HG03521 (cell line): Measurements from ENCODE around the gene SGK2.
"Not testable (repeated sequence)": the region's sequence is repeated elsewhere in the genome, so short reads cannot be mapped to it uniquely, and the experiment has no call there.

Experiments used
- ATAC-seq: cut with Tn5 transposase; IDR thresholded peaks from one replicate; pipeline ENCODE4 v1.9.1; 2021; ENCODE audit warnings: mild to moderate bottlenecking, moderate library complexity; ENCODE audit not compliant: unreplicated experiment

The SGK2 gene

DNA sequence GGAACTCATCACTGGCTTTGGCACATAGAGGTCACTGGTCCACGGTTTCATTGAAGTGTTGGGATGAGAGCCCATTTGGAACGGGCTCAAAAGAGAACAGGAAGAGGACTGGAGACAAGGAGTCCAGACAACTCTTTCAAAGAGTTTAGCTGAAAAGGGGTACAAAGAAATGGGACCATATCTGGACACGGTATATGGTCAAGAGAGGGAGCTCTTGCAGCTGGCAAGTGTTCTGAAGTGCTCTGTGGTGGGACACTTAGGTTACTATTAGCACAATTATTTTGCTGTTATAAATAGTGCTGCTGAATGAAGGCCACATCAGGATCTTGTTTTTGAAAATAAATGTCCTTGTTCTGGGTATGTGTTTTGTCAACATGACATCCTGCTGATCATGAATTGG is 4.6 kb downstream of the SGK2 start:
- no peak for ATAC-seq

- no peak for ATAC-seq
Measured at GRCh38 chr20:43563991-43564390, 5.2 kb downstream of the SGK2 start.

DNA sequence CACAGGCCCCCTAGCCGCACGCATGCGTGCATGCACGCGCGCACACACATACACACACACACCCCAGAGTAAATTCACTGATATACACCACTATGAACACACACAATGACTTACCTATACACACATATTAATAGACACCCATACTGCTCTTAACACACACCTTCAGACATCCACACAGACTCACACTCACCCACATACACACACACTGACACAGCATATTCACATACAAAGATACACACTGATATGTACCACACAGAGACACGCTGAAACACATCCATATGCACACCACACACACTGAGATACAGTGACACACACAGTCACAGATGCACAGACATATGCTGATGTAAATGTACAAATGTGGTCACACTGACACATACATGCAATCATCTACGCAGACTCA is 5.6 kb downstream of the SGK2 start:
- ATAC-seq = no peak

DNA sequence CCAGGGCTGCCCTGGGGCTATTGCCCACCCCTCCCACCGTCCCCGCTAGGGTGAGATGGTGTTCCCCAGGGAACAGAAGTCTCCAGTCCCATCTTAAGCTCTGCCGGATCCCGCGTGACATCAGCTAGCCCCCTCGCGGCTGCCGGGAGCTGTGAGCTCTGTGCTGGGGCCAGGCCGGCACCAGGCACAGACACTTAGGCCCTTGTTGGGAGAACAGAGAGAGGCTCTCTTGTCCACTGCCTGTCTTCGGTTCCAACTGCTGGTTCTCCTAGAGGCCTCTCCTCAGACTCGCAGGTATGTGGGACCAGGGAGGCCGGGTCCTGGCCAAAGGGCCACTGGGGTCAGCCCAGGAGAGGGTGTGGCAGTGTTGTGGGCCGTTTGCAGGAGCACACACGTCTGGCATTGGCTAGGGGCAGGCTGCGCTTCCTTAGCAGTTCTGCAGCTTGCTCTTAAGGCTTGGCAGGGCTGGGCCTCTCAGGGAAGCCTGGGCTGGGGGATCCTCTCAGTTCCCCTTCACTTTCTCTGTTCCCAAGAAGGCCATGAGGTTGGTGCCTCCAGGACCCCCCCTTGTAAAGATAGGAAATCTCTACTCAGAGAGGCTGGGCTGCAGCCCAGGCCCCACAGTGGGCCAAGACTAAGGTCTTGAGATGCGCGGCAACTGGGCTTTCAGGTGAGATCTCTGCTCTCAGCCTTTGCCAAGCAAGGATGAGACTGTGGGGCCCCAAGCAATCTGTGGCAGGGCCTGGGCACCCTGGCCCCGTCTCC is 6.3 kb downstream of the SGK2 start:
- ATAC-seq = no peak

DNA sequence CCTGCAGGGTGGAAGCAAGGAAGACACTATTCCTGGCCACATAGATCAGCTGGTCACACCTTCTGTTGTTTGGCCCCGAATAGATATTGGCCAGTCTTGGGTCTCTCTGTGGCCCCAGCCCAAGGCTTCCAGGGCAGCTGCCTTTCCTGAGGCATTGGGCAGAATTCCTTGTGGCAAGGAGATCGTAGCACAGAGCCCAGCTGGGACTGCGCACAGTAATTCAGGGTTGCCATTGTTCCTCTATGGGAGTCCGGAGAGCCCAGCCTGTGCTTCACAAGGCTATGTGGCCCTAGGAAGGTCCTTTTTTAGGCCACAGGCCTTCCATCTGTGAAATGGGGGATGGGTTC is 6.9 kb downstream of the SGK2 start:
- ATAC-seq = no peak

GRCh38 chr20:43567477-43567876 is 8.7 kb downstream of the SGK2 start:
- ATAC-seq = no peak

- no peak for ATAC-seq
Measured at GRCh38 chr20:43568706-43569105, 9.9 kb downstream of the SGK2 start.

GRCh38 chr20:43569282-43569681 is 10.5 kb downstream of the SGK2 start:
- no peak for ATAC-seq

DNA sequence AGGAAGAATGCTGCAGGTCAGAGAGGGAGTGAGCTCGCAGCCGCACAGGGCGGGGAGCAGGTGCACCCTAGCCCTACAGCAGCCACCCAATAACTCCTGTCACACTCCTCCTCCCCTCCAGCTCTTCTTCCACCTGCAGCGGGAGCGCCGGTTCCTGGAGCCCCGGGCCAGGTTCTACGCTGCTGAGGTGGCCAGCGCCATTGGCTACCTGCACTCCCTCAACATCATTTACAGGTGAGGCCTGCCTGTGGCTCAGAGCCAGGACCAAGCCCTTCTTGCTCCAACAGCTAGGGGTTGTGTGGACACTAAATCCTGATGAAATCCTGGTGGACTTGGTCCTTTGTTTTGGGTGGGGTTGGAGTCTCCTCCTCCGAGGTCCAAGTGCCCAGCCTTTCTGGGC is 11.7 kb downstream of the SGK2 start:
- ATAC-seq = no peak

DNA sequence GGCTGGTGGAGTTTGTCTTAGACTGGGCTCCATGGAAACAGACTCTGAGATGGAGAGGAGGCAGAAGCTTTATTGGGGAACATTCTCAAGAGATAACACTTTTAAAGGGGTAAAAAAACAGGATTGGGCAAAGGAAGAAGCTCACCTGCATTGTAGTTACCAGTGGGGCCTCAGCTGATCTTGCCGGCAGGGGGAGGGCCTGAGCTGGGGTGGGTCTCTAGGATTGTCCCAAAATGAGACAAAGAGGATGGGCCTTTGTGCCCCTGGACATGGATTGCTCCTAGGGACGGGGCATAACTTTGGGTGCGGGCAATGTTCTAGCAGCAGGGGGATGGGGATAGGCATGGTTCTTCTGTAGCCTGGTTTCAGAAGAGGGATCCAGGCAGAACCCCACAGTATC is 12.5 kb downstream of the SGK2 start:
- ATAC-seq = no peak

DNA sequence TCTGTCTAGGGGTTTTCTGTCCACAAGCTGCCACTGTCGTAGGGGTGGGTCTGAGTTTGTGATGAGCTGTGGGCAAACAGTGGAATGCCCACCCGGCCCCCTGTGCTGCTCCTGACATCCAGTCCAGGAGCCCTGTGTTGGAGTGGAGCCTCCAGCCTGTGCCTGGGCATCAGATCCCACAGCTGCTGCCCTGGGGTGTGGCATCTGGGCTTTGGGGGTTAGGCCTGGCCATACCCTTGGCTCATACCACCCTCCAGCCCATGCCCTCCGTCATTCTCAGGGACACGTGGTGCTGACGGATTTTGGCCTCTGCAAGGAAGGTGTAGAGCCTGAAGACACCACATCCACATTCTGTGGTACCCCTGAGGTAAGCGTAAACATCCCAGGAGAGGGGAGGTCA is 12.9 kb downstream of the SGK2 start:
- no peak for ATAC-seq

GRCh38 chr20:43572891-43573290 is 14.1 kb downstream of the SGK2 start:
- no peak for ATAC-seq

GRCh38 chr20:43576108-43576507 is 17.3 kb downstream of the SGK2 start:
- no peak for ATAC-seq

DNA sequence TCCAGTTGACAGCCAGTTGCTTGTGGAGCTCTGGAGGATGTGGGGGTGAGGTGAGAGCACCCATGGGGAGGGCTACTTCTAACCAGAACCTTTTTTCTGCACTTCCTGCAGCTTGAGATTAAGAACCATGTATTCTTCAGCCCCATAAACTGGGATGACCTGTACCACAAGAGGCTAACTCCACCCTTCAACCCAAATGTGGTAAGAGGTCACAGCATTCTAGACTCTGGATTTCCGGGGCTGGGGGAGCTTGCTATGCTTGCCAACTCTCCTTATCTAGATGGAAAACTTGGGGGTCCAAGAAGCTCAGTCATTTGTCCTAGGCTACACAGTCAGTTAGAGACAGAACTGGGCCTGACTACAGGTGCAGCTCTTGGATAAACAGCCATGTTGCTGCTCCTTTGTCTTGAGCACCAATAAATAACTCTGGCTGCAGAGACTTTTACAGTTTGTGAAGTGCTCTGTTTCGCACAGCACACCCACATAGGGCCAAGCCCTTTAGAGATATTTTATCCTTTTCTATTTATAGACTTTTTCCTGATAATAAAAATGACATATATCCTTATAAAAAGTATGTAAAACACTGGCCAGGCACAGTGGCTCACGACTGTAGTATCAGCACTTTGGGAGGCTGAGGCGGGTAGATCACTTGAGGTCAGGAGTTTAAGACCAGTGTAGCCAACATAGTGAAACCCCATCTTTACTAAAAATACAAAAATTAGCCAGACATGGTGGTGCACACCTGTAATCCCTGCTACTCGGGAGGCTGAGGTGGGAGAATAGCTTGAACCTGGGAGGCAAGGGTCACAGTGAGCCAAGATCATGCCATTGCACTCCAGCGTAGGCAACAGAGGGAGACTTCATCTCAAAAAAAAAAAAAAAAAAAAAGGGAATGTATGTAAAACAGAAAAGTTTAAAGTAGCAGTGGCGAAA is 21.3 kb downstream of the SGK2 start:
- ATAC-seq = no peak

DNA sequence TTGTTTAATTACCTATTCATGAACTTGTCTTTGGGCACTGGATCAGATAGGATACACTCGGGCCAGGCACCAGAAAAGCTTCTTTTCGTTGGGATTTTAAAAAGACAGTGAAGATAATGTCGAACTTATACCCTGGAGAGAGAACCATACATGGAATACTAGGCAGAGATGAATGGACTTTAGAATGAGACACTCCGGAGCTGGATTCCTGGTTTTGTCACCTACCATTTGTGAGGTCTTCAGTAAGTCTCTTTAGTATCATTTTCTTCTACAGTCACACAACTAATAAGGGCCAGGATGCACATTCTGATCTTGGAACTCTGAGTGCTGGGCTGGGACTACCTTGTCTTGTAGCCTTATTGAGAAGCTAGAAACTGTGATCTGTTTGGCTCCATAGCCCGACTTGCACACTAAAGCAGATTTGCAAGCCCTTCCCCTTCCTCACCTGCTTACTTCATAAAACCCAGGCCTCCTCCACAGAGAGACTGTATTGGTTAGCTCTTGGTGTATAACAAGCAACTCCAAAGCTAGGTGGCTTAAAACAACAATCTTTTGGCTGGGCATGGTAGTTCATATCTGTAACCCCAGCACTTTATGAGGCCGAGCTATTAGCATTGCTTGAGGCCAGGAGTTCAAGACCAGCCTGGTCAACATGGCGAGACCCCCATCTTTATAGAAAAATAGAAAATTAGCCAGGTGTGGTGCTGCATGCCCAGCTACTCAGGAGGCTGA is 24.5 kb downstream of the SGK2 start:
- no peak for ATAC-seq

DNA sequence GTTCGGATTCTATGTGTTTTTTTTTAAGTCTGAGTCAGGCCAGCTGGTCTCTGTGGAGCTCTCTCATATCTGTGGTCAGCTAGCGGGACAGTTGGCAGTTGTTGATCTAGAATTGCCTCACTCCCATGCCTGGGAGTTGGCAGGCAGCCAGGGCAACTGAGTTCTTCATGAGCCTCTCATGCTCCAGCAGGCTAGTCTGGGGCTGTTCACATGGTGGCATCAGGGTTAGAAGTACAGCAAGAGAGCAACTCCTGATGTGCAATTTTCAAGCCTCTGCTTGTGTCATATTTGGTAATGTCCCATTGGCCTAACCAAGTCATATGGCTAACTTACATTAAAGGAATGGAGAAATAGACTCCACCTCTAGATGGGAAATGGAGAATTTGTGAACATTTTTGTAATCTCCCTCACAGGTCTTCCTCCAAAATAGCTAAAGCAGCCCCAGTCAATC is 25.2 kb downstream of the SGK2 start:
- no peak for ATAC-seq

- ATAC-seq = no peak
Measured at GRCh38 chr20:43584448-43585136, 25.8 kb downstream of the SGK2 start.

DNA sequence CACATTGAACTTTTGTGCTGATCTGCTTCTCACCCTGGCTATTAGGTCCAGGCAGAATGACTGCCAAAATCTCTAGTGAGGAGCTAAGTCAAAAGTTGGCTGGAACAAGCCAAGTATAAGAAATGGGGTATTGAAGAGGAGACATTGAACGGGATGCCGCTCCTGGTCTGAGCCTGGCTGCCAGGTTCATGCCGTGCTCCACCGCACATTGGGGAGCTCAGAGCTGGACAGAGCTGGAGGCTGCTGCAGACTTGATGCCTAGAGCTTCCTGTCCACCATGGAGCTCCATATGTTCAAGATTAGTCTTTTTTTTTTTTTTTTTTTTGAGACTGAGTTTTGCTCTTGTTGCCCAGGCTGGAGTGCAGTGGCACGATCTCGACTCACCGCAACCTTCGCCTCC is 27.8 kb downstream of the SGK2 start:
- ATAC-seq = no peak

DNA sequence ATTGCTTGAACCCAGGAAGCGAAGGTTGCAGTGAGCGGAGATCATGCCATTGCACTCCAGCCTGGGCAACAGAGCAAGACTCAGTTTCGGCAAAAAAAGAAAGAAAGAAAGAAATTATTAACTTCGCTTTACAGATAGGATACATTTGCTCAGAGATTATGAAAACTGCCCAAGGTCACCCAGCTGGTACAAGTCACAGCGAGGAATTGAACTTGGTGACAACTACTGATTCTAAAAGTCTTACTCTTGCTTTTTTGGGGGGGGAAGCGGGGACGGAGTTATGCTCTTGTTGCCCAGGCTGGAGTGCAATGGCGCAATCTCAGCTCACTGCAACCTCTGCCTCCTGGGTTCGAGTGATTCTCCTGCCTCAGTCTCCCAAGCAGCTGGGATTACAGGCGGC is 29.7 kb downstream of the SGK2 start:
- ATAC-seq = not testable (repeated sequence)

GRCh38 chr20:43590036-43590391 is 31.2 kb downstream of the SGK2 start:
- ATAC-seq = no peak
